ENCODE results near the gene ISG20.

The ISG20 gene

GRCh38 chr15:88690331-88690730 lies 51.5 kb downstream of the ISG20 start:
- H3K36me3 ChIP-seq (ENCODE audit: control insufficient read depth in 2 of 2, insufficient read depth in 1 of 2, low read length in 2 of 2) = no peaks in the 10 kb centered on the region
- H3K4me1 ChIP-seq (ENCODE audit: control insufficient read depth, insufficient read depth, low read length) = no peaks in the 10 kb centered on the region
- TF ChIP-seq ZNF580 (tag by site-specific recombination; IDR thresholded peaks at IDR 0.05) (no peak), ZNF148 (tag by site-specific recombination; IDR thresholded peaks at IDR 0.05; ENCODE audit: borderline replicate concordance) (no peak), ZNF324 (tag by site-specific recombination; IDR thresholded peaks at IDR 0.05) (no peak), ZSCAN30 (tag by site-specific recombination; IDR thresholded peaks at IDR 0.05) (no peak), KLF16 (tag by site-specific recombination; IDR thresholded peaks at IDR 0.05) (no peak), ZBTB6 (tag by site-specific recombination; IDR thresholded peaks at IDR 0.05) (no peak), CTCF (tag by site-specific recombination; IDR thresholded peaks at IDR 0.05) (no peak), REST (tag by site-specific recombination; IDR thresholded peaks at IDR 0.05) (no peak), ZNF585B (tag by site-specific recombination; IDR thresholded peaks at IDR 0.05) (no peak), ZNF777 (tag by site-specific recombination; IDR thresholded peaks at IDR 0.05; ENCODE audit: borderline replicate concordance) (no peak), ZNF274 (IDR thresholded peaks at IDR 0.05; ENCODE audit: low read length) (no peak), ZNF274 (tag by site-specific recombination; IDR thresholded peaks at IDR 0.05; ENCODE audit: borderline replicate concordance) (no peak), ZNF37A (tag by site-specific recombination; IDR thresholded peaks at IDR 0.05) (no peak), SCRT2 (tag by site-specific recombination; IDR thresholded peaks at IDR 0.05) (no peak), ZNF426 (tag by site-specific recombination; IDR thresholded peaks at IDR 0.05) (no peak), ZNF202 (tag by site-specific recombination; IDR thresholded peaks at IDR 0.05; ENCODE audit: borderline replicate concordance) (no peak)
- POLR2A ChIA-PET = no interaction called here
- no peak overlapping the region for H3K4me3 ChIP-seq (ENCODE audit: low read depth, low read length)
- CTCF ChIA-PET = interaction anchor here (1.3 kb wide), 1 partner anchor 33 kb away, joined by 3 read pairs; no protein-coding TSS in a partner anchor
- H3K27ac ChIP-seq (ENCODE audit: extremely low read depth, low read depth, low read length) = no peak overlapping the region
- no peaks in the 10 kb centered on the region for H3K9me3 ChIP-seq (ENCODE audit: control insufficient read depth, insufficient read depth, low read depth, low read length)

- ChIA-PET CTCF (no interaction called here), POLR2A (no interaction called here)
- no peaks in the 10 kb centered on the region for H3K9me3 ChIP-seq (ENCODE audit: control insufficient read depth, insufficient read depth, low read depth, low read length)
- H3K27ac ChIP-seq (ENCODE audit: extremely low read depth, low read depth, low read length) = no peak overlapping the region
- H3K36me3 ChIP-seq (ENCODE audit: control insufficient read depth in 2 of 2, insufficient read depth in 1 of 2, low read length in 2 of 2) = no peaks in the 10 kb centered on the region
- no peak for TF ChIP-seq ZNF18 (tag by site-specific recombination; IDR thresholded peaks at IDR 0.05)
- H3K4me1 ChIP-seq (ENCODE audit: control insufficient read depth, insufficient read depth, low read length) = no peaks in the 10 kb centered on the region
- H3K4me3 ChIP-seq (ENCODE audit: low read depth, low read length) = no peak overlapping the region
Observed at GRCh38 chr15:88693191-88693590, 54.4 kb downstream of the ISG20 start.
